GM18867 (cell line): ENCODE measurements around the gene GALNS.
"Not testable (repeated sequence)": the region's sequence is repeated elsewhere in the genome, so short reads cannot be mapped to it uniquely, and the experiment has no call there.

Experiments
- ATAC-seq: cut with Tn5 transposase; IDR thresholded peaks from one replicate; pipeline ENCODE4 v1.9.1; 2021; ENCODE audit warnings: mild to moderate bottlenecking, moderate library complexity; ENCODE audit not compliant: unreplicated experiment

The GALNS gene

GRCh38 chr16:88839745-88840599, 16.8 kb downstream of the GALNS start:
- ATAC-seq = no peak

DNA sequence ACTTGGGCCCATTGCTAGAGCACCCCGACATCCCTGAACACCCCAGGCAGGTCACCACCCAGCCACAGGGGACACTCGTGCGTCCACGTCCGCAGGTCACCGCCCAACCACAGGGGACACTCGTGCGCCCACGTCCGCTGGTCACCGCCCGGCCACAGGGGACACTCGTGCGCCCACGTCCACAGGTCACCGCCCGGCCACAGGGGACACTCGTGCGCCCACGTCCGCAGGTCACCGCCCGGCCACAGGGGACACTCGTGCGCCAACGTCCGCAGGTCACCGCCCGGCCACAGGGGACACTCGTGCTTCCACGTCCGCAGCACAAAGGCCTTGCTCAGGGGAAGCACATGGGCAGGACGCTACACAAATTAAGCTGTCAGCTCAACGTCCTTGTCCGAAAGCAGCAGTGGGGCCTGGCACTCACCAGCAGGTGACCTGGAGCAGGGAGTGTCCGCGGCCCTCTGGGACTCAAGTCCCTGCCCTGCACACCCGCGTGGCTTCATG, 17.7 kb downstream of the GALNS start:
- no peak for ATAC-seq

DNA sequence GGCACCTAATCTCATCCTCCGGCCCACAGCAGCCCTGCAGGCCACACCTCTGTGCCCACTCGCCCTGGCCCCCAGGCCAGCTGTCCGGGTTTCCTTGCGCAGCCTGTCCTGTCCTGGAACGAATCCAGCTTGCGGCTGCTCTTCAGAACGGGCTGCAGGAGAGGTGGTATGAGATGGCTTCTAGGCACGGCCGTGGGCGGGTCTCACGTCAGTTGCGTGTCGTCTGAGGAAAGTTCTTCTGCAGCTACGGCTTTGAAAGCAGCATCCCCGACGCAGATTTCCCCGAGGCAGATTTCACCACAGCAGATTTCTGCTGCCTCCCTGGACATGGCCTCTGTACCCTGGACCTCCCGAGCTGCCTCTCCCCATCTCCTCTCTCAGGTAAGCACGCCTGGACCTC, 18.2 kb downstream of the GALNS start:
- ATAC-seq = no peak

DNA sequence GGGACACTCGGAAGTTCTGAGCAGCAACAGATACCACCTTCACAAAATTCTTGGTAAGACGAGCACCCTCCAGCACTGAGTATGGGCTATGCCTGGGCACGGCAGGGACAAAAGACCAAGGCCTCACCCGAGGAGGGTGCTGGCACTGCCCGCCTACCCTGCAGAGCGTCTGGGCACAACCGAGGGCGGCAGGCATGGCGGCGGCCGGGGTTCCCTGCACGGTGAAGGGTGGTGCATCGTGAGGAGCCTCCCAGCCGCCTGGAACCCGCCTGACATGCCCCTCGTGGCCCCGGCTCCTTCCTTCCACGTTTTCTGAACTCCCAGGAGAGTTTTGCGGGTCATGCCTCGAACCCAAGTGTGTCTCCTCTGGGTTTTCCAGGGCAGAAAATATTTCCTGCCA, 18.9 kb downstream of the GALNS start:
- ATAC-seq = no peak

DNA sequence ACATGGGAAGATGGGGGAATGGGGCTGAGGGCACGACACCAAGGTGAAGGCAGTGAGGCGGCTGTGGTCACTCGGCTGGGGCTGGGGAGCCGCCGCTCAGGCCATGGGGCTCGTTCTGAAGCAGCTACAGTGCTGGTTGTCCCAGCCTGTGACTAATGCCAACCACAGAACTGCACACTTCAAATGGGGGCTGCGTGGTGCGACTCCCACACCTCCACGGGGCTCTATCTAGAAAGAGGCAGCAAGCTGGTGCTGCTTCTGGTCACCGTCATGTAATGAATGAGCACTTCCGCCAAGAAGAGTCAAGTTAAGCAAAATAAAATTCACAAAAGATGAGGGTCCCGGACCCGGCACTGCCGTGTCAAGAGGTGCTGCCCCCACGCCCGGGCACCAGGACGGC, 20.0 kb downstream of the GALNS start:
- ATAC-seq = no peak

DNA sequence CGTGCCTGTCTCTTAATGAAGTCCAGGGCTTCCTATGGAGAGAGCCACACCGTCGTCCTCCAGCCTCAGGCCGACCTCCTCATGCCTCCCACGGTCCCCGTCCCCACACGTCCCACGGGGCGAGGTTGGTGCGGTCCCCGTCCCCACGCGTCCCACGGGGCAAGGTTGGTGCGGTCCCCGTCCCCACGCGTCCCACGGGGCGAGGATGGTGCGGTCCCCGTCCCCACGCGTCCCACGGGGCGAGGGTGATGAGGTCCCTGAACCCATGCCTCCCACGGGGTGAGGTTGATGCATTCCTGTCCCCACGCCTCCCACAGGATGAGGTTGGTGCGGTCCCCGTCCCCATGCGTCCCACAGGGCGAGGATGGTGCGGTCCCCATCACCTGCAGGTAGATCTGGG, 20.9 kb downstream of the GALNS start:
- no peak for ATAC-seq

- ATAC-seq = no peak
Measured at GRCh38 chr16:88835383-88835782, 21.4 kb downstream of the GALNS start.

- ATAC-seq = no peak
Measured at GRCh38 chr16:88834670-88835069, 22.1 kb downstream of the GALNS start.

DNA sequence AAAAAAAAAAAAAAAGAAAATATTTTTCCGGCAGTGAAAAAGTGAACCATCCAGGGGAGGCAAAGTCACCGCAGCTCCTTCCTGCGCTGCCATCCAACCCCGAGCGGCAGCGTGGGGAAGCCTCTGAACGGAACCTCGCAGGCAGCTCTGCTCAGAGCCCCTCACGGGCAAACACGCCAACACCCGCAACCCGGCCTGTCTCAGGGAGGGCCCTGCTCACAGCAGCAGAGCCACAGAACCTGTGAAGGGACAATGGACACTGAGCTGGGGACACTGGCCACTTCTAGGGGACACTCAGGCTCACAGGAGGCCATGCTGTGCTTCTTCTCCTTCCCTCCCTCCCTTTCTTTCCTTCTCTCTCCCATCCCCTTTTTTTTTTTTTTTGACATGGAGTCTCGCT, 23.7 kb downstream of the GALNS start:
- no peak for ATAC-seq

GRCh38 chr16:88831838-88832237, 24.9 kb downstream of the GALNS start:
- ATAC-seq = no peak

- ATAC-seq = no peak
Measured at GRCh38 chr16:88830783-88831182, 26.0 kb downstream of the GALNS start.

- no peak for ATAC-seq
Measured at GRCh38 chr16:88830258-88830657, 26.5 kb downstream of the GALNS start.

DNA sequence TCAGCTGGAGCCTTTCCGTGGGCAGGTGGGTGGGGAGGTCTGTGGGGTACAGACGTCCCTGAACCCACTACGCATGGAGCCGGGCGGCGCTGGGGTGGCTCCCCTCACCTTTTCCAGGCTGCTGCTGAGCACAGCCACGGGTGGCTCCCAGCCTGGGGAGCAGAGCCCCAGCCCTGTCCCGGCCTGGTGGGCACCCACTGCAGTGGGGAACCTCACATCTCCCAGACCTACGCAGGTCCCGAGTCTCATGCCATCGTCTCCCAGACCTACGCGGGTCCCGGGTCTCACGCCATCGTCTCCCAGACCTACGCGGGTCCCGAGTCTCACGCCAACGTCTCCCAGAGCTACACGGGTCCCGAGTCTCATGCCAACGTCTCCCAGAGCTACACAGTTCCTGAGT, 28.0 kb downstream of the GALNS start:
- ATAC-seq = no peak

DNA sequence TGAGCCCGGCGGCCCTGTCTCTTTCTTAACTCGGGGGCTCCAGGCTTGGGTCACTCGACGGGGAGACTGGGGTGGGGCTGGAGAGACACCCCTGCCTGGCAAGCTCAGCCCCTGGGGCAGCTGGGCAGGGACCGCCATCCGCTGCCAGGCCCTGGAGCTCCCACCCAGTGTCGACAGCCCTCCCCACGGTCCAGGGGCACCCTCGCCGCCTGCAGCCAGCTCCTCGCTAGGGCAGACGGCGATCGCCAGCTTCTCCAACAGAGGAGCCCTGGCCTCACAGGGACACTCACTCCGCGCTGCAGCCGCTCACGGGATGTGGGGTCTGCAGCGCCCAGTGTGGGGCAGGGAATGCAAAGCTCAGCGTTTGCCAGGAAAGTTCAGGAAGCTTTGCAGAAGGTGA, 29.0 kb downstream of the GALNS start:
- ATAC-seq = no peak

DNA sequence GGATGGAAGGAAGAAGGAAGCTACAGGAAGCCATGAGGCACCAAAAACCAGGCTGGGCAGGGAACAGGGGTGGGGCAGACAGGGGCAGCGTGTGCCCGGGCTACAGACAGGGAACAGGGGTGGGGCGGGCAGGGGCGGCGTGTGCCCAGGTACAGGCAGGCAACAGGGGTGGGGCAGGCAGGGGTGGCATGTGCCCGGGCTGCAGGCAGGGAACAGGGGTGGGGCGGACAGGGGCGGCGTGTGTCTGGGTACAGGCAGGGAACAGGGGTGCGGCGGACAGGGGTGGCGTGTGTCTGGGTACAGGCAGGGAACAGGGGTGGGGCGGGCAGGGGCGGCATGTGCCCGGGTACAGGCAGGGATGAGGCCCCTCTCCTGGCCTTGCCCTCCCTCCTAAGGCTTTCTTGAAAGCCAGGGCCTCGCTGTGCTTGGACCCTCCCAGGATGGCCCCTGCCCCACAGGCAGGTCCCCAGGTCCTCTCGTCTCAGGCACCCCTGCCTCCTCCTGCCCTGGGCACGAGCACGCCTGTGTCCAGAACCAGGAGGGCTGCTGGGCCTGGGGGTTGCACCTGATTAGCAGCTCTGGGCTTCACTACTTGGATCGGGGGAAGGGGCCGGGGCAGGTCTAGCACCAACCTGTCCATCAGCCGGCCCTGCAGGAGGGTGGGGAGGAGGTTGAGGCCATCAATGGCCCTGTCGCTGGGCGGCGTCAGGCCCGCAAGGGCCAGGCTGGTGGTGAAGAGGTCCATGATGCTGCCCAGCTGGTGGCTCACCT, 30.5 kb downstream of the GALNS start:
- ATAC-seq = no peak

DNA sequence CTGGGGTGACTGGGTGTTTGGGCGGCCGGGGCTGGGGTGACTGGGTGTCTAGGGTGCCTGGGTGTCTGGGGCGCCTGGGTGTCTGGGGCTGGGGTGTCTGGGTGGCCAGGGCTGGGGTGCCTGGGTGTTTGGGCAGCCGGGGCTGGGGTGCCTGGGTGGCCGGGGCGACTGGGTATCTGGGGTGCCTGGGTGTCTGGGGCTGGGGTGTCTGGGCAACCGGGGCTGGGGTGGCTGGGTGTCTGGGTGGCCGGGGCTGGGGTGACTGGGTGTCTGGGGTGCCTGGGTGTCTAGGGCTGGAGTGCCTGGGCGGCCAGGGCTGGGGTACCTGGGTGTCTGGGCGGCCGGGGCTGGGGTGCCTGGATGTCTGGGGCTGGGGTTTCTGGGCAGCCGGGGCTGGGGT, 31.6 kb downstream of the GALNS start:
- ATAC-seq = no peak

GRCh38 chr16:88824256-88825077, 32.3 kb downstream of the GALNS start:
- no peak for ATAC-seq

GRCh38 chr16:88823646-88824045, 33.1 kb downstream of the GALNS start:
- not testable (repeated sequence) for ATAC-seq

- ATAC-seq = no peak
Measured at GRCh38 chr16:88822281-88823040, 34.3 kb downstream of the GALNS start.

DNA sequence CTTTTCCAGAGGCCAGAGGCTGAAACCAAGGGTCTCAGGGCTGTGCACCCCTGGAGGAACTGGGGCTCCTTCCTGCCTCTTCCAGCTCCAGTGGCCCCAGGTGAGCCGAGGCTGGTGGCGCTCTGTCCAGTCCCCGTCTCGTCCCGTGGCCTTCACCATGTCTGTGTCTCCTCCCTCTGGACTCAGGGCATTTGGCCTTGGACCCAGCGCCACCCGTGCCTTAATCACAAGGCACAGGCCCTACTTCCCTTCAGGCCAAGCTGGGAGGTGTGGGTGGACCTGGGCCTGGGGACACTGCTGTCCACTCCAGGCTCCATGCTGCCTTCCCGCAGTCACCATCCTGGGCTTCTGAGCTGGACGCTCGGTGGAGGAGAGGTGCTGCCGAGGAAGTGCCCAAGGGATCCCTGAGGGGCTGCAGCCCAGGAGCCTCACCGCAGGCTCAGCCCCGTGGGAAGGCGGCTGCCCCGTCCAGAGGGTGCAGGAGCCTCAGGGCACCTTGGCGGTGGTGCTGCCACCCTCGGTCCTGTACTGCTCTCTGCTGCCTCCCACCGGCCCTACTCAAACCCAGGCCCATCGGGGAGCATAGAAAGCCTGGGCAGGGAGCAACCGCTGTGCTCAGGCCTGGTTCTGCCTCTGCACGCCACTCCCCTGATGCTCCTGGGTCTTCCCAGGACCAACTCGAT, 35.4 kb downstream of the GALNS start:
- no peak for ATAC-seq
